Mammary epithelial cell (primary cell): ENCODE results near the gene NCAPG2.

Experiments used
- EZH2 ChIP-seq: IDR thresholded peaks from 2 replicates; pipeline ENCODE4 v1.6.1; 2012; ENCODE audit warnings: low read length, inconsistent platforms, borderline replicate concordance
- TF ChIP-seq, protein P1 (sequence below), 2 donors: IDR thresholded peaks in 1 of 2; conservative IDR thresholded peaks in 1 of 2; 2 replicates each; pipeline ENCODE4 v1.5.1; 2011 to 2012; ENCODE audit warnings: inconsistent platforms in 2 of 2, low read length in 2 of 2, mild to moderate bottlenecking in 2 of 2, control low read depth in 1 of 2, low read depth in 1 of 2; ENCODE audit not compliant: insufficient read depth in 1 of 2; ENCODE audit errors: extremely low read depth in 1 of 2

DNA sequence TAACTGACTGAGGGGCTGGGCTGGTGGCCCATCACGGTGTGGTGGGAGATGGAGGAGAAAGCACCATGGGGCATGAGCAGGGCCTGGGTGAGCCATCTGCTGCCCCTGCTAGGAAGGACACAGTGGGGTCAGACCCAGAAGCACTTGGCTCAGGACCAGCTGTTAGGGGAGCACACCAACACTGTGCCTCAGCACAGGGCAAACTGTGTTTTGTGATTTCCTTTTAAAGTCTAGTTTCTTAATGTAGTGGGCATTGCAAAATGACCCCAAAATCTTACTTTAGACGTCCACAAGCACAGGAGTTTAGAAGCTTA is 41.2 kb downstream of the NCAPG2 start:
- TF ChIP-seq EZH2 = no peak
- TF ChIP-seq, protein P1, sequence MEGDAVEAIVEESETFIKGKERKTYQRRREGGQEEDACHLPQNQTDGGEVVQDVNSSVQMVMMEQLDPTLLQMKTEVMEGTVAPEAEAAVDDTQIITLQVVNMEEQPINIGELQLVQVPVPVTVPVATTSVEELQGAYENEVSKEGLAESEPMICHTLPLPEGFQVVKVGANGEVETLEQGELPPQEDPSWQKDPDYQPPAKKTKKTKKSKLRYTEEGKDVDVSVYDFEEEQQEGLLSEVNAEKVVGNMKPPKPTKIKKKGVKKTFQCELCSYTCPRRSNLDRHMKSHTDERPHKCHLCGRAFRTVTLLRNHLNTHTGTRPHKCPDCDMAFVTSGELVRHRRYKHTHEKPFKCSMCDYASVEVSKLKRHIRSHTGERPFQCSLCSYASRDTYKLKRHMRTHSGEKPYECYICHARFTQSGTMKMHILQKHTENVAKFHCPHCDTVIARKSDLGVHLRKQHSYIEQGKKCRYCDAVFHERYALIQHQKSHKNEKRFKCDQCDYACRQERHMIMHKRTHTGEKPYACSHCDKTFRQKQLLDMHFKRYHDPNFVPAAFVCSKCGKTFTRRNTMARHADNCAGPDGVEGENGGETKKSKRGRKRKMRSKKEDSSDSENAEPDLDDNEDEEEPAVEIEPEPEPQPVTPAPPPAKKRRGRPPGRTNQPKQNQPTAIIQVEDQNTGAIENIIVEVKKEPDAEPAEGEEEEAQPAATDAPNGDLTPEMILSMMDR (conservative IDR thresholded peaks at IDR 0.05 in 1 of 2, IDR thresholded peaks at IDR 0.05 in 1 of 2; ENCODE audit: extremely low read depth in 1 of 2, insufficient read depth in 1 of 2, low read depth in 1 of 2, low read length in 2 of 2) = no peak
